HG03097 (cell line): ENCODE measurements around the gene TSPAN9.

Experiments used
- ATAC-seq: cut with Tn5 transposase; IDR thresholded peaks from one replicate; pipeline ENCODE4 v1.9.1; 2021; ENCODE audit not compliant: unreplicated experiment, low FRiP score

TSPAN9 gene

DNA sequence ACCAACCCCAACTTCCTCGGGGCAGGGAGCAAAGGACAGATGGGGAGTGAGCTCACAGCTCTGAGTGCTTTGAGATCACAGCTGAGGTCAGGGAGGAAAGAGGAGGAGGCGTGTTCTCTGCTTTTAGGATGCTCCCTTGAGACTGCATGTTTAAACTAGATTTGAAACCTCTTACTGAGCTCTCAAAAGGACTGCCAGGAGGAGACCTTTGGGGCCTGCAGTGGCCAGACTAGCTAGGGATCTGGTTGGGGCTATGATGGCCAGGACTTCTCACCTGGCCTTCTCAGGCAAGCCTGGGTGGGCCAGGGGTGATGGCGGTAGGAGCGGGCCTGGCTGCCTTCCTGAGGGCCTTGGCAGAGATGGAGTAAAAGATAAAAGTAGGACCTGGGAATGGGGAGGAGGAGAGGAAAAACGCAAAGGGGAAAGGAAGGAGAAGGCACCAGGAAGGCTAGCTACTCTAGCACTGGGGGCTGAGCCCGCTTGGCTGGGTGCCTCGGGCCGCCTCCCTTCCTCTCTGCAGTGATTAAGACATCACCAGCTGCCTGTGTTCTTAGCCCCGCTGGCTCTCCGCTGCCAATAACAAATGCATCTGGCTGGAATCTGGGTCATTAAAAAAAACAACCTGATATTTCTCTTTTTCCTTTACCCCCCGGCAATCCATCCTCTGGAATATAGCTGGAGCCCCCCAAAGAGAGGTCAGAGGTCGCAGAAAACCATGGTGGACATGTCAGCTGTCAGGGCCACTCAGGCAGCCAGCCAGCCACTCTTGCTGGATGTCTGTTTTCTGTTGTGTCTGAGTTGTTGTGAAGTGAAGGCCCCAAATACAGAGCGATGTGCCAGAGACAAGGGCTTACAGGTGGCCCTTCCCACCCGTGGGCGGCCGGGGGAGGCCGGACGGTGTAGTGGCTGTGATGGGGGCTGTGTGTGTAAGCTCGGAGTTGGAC, 141.3 kb downstream of the TSPAN9 start:
- no peak for ATAC-seq

DNA sequence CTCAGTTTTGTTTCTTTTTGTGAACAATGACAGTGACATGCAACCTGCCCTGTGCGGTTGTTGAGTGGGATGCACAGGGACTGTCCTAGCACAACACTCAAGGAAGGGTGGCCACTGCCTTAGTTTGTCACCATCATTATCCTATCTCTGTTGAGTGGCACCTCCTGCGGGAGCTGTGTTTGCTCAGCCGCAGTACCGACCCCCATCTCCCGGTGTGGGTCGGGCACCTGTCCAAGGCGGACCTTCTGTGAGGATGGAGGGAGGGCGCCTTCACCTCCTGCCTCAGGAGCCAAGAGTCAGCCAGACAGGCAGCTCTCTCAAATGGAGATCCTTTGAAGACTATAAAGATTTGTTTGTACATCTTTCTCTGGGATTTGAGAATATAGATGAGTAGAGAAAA, 142.1 kb downstream of the TSPAN9 start:
- no peak for ATAC-seq

DNA sequence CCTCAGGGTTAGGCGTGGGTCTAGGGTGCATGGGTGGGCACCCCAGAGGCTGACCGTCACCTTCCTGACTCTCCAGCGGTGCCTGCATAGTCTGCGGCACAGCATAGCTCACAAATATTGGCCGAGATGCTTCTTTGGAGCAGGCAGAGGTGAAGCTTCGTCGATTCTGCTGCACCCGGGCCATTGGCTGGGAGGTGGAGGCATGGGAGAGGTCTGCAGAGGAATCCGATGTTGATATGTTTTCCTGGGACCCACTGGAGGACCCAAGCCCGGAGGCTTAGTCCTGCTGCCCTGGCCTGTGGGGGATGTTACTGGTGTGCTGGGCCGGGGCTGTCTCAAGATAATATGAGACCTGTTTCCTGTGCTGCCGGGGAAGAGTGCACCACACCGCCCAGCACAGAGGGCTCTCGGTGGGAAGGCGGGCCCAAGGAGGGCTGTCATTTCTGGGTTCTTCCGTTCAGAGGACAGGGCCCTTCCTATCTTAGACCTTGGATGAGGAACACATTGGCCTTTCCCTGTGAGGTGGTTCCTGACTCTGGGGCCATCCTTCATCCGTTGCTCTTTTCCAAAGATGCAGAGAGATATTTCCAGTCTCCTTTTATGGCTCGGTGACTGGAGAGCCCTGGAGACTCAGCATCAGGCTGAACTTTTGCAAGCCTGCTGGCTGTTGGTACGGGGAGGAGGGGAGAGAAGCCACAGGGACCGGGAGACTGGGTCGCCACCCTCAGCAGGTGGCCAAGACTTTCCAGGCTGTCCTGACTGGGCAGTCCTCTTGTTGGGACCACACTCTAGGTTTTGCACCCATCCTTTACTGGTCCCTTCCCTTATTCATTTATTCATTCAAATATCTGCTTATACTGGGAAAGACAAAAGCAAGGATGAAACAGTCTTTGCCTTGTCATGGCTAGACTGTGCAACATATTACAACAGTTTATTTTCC, 143.5 kb downstream of the TSPAN9 start:
- no peak for ATAC-seq

DNA sequence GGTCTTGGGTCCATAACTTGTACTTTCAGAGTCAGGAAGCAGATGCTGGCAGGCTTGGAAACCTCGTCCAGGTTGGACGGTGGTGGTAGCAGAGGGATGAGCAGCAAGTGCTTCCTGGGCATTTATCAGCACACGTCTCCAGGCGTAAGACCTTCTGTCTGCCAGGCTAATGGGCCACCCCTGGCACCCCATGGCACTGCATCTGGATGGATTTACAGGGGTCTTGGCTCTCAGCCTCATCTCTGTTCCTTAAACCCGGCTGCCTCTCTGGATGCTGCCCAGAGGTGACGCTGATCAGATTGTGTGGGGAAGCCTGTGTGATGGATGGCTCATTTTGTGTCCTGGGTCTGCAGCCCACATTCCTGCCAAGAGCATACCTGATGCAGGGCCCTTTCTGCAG, 145.1 kb downstream of the TSPAN9 start:
- no peak for ATAC-seq

DNA sequence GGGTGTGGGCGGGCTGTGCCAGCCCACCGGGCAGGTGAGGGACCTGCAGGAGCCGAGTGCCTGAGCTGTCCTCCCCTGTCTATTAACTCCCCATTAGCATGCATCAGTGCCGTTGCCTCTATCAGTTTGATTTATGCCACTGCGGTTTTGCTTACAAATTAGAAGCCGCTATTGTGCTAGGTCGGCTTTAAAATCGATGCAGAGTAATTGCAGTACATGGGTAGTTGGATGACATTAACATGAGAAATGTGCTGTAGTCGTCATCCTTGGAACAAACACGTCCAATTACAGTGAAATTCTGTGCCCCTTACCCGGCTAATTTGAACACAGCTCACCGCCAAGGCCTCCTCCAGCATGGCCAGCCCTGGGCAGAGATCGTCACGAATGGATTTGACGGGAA, 145.8 kb downstream of the TSPAN9 start:
- ATAC-seq = no peak

DNA sequence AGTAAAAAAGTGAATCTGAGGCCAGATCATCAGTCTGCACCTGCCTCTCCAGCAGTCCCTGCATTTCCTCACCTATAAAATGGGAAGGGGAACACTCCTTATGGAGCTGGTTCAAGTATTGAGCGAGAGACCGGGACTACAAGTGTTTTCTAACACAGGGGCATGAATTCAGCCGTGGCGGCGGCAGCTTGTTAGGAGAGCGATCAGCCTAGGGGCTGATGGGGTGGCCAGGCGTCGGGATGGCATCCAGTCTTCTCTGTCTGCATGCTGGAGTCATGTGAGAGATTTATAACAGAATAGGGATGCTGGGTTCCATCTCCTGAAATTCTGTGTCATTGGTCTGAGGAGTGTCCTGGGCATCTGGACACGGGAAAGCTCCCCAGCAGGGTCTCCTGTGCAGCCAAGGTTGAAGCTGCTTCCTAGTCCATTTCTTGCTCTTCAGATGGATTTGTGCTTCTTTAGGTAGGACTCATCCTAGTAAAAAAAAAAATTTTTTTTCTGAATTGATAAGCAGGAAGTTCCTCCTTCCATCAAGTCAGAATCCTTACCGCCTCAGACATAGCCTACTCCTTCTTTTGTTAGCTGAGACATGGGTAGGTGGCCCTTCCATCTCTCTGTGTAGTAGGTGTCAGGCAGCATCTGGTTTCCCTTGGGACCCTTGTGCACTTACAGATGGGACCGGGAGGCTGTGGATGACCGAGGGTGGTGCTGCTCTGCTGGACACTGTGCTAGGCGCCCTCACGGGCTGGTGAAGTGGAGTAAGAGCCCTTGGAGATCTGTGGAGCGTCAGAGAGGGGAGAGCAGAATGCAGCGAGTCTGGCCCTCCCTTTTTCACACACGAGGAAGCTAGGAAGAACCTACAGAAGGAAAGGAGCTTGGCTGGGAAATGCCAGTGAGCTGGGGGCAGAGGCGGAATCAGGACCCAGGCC, 146.7 kb downstream of the TSPAN9 start:
- ATAC-seq = no peak

DNA sequence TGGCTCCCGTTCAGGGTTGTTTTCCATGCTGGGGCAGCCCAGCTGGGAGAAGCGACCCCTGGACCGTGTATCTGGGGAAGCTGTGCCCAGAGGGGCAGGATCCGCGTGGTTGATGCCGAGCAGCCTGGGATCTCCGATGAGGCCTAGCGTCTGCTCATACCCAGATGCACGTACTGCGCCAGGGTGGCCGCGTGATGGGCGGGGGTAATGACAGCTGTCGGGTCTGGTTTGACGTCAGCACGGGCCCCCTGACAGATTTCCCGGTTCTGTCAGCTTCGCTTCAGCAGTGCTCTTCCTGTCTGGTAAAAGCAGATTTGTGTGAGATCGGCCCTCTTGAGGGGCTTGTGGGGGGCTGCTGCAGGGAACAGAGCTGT, 147.3 kb downstream of the TSPAN9 start:
- ATAC-seq = no peak

DNA sequence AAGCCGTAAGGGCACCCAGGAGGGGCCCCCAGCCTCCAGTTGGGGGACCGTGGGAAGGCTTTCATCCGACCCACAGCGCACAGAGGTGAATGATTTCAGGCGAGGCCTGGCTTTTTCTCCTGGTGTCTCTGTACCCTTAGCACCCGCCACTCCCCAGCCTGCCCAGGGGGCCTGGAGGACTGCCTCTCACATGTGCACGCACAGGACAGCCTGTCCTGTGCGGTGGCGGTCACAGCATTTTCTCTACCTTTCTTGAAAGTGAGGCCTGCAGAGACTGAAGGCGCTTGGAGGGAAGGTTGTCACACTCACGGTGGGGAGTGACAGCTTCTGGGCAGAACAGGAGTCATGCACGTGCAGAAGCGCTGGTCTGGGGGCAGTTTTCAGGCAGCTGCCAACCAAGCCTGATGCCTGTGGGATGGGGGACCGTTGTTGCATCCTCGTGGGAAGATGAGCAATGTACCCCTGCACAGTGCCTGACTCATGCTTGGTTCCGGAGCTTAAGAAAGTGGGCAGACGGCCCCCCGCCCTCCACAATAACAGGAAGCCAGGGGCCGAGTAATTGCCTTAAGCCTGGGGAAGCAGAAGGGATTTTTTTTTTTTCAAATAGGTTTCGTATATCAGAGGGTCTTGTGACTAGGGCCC, 148.1 kb downstream of the TSPAN9 start:
- ATAC-seq = no peak

DNA sequence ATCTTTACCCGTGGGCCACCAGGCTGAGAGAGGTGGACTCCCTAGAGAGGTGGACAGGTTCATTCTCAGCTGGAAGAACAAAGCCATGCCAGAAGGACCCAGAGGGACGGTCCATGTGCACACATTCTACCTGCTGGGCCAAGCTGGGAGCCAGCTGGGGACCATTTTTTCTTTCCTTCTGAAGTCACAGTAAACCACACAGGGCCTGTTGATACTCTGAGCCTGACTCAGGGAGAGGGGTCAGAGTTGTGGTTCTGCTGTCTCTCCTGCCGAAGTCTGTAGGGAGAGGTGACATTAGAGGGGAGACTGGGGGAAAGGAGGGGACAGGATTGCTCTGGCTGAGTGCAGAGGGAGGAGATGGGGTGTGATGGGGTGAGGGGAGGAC, 148.6 kb downstream of the TSPAN9 start:
- ATAC-seq = no peak

DNA sequence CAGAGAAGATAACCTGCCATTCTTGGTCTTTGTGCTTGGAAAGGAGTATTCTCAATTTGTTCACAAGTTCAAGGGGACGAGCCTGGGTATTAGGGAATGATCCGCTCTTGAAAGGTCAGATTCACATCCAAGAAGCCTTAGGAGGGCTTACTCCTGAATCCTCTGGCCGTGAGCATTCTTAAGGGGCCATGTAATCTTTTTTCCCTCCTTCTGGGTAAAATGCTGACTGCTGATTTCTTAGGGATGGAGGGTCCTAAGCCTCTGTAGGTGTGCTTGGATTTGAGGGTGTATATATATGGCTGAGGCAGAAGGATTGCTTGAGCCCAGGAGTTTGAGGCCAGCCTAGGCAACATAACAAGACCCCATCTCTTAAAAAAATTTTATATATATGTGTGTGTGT, 149.1 kb downstream of the TSPAN9 start:
- no peak for ATAC-seq

DNA sequence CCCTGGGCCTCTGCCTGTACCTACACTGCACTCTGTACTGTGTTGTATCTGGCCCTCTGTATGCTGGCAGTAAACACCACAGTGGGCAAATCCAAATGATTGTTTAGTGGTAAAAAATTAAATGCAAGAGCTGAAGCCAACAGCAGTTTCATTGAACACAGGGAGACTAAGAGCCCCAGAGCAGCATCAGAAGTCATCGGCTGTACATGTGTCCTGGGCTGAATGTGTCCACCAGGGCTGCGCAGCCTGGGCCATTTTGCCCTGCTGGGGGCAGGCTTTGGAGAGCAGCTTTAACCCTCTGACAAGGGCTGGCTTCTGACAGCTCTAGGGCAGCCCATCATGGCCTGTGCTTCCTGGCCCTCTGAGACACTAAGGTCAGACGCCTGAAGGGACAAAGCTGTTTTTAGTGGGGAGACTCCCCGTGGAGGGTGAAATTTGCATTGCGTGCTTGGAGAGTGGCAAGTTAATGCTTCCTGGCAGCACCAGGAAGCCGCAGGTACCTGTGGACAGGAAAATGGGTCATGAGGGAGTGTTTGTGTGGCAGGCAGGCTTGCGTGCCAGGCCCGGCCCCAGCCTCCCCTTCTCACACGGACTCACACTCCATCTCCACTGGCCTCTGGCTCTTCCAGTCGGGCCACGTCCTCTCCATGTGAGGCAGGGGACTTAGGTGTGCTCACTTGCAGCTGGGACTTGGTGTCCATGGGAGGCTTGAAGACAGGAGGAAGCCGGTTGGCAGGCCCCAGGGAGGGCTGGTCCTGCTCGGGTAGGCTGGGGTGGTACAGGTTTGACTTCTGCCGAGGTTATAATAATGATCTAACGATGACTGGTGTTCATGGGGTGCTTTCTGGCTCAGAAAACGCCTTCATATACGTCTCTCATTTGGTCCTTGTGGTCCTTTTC, 150.1 kb downstream of the TSPAN9 start:
- no peak for ATAC-seq

DNA sequence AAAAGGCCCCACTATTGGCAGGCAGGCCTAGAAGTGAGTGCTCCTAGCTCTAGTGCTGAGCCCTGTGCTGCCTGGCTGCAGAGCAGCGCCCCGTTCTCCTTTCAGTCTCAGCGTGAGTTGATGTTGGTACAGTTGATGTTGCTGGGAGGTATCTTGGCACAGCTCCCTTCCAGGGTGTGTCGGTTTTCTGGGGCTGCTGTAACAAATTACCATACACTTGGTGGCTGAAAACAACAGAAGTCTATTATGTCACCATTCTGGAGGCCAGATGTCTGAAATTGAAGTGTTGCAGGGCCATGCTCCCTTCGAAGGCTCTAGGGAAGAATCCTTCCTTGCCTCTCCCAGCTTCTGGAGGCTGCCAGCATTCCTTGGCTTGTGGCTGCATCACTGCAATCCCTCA, 151.4 kb downstream of the TSPAN9 start:
- no peak for ATAC-seq

DNA sequence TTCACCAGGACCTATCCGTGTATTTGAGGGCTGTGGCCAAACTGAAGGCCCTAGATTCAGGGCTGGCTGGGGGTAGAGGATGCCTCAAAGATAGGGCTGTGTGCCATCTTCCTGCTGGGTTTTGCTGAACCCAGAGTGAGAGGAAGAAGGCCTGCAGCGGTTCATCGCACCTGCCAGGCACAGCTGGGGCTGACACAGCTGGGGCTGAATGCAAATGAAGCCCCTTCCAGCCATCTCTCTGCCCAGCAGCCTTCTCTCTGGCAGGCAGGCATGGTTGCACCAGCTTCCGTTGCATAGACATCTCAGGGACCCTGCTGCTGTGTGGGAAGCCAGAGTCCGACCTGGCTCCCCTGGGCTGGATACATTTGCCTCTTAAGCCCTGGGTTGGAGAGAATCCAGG, 152.4 kb downstream of the TSPAN9 start:
- ATAC-seq = no peak

DNA sequence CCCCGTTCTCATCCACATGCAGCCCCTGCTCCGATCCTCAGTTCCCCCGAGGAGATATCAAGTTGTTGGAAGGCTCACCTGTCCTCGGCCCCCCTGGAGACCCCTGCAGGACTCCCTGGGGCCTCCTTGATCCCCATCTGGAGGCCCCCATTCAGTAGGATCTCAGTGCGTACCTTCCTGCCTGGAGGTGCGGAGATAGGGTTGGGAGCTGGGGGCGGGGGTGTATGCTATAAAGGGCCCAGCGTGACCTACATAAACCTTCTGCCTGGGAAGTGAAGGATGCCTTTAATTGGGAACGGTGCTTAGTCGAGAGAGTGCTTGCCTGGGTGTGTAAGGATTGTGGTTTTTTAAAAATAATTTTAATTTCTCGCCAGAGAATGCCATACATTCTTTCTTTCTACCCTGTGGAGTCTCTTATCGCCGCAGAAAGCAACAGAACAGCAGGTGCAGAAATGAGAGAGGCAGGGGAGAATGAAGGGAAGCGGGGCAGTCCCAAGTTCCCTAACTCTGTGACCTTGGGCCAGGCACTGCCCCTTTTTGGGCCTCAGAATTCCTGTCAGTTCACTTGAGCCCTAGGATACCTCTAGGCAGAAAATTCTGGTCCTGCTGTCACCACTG, 153.7 kb downstream of the TSPAN9 start:
- ATAC-seq = no peak

DNA sequence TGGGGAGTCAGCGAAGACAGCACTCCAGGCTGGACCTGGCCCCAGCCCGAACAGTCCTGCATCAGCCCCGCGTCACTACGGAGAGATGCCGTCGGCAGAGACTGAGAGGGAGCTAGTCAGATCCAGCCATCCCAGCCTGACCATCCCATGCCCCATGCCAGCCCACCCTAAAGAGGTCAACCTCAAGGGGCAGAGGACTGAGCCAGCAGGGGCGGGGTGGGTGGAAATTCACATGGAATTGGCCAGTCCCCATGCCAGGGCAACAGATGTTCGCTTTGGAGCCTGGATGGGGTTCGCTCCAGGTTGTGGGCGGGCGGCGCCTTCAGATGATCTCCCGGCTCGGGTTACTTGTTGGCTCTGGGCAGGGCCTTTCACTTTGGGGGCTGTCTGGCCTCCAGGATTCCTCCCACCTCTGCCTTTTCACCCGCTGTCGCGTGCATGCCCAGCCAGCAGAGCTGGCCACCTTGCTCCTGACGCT, 154.3 kb downstream of the TSPAN9 start:
- ATAC-seq = no peak

DNA sequence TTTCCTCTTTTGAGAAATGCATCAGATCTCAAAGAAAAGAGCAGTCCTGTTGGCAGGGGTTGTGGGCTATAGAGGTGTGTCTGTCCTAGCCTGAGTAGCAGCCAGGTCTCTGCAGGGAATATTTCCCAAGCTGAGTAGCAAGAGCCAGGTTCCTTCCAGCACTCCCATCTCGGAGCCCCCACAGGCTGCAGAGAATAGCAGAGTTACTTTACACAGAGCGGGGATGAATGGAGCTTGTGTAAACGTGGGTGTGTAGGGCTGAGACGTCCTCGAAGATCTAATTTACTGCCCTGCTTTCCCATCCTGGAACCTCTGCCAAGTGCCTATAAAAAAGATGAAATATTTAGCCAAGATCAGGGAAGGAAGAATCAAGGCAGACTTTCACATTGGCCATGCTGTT, 156.6 kb downstream of the TSPAN9 start:
- no peak for ATAC-seq

DNA sequence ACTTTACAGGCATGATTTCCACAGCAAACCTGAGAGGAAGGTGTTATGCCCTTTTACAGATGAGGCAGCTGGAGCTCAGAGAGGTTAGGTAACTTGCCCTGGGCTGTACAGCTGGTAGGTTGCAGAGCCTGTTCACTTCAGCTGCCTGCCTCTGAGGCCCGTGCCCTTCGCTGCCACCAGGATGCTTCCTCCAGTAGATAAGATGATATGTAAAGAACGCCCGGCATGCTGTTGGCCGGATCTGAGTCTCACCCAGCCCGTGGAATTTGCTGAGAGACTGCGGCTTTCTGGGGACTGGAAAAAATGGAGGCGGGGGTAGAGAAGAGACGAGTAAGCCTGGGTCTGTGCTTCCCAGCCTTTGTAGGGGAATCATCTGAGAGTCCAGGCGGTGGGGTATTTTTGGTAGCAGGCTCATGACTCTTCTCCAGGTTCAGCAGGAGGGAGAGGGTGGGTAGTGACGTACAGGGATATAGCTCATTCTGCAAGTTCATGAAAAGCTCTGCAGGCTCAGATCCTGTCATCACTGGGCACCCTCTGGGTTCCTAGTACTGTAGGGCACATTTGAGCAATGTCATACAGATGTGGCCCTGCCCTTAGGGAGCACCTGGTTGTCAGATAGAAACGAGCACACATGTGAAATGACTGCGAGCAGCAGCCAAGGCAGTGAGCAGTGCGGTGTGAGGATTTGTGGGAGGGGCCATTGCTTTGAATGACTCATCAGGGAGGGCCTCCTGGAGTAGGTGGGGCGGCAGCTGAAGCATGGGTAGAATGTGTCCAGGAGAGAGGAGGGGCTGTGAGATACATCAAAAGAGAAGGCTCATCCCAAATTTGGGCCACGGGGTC, 159.4 kb downstream of the TSPAN9 start:
- no peak for ATAC-seq

DNA sequence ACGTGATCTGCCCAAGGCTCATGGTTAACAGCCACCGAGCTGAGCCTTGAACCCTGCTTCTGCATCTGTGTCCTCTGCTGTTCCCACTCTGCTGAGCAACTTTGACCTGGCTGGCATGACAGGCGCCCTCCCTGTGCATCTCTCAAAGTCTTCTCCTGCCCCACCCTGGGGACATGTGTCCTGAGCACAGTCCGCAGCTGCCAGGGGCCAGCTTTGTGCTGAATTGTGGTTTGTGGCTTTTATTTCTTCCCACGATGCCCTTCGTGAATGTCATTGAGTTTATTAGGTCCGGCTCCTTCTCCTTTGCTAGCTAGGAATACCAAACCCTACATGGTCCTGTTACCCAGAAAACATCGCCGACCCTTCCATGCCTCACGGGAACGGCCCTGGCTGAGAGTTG, 161.0 kb downstream of the TSPAN9 start:
- ATAC-seq = no peak
